Uterus (tissue), 2 donors: ENCODE results near the gene SCGB3A1.

Experiments used
- CTCF ChIP-seq, 4 experiments: fragments of 200-600 bp in 2 of 4; fragments of 450-650 bp in 2 of 4; sonication (generic) in 2 of 4; IDR thresholded peaks; one replicate each; pipeline ENCODE4 v1.5.1; 2016 to 2019; ENCODE audit warnings: antibody characterized with exemption in 4 of 4, mild to moderate bottlenecking in 2 of 4, moderate library complexity in 1 of 4
- POLR2A ChIP-seq, 2 donors: fragments of 450-650 bp; IDR thresholded peaks; one replicate each; pipeline ENCODE4 v1.6.1; 2016; ENCODE audit warnings: antibody characterized with exemption in 2 of 2, mild to moderate bottlenecking in 1 of 2, moderate library complexity in 1 of 2

GRCh38 chr5:180589771-180590542 lies 1.3 kb downstream of the SCGB3A1 start:
- TF ChIP-seq POLR2A (IDR thresholded peaks at IDR 0.05): no peak
- TF ChIP-seq CTCF (IDR thresholded peaks at IDR 0.05): no peak
